ENCODE results near the gene SMKR1. TPM values are rescaled to one million over a fixed set of nuclear protein-coding genes. Genes with fewer than 3 reads are reported as not detected.

The SMKR1 gene
- total and polyA plus RNA-seq, 2 experiments from 2014 or later: 2.1 TPM; not detected in 1

GRCh38 chr7:129461809-129462208, 40.5 kb upstream of the SMKR1 start:
- no peak overlapping the region for H3K27ac ChIP-seq (ENCODE audit: low read depth)
- H3K4me1 ChIP-seq (ENCODE audit: insufficient read depth): no peaks in the 10 kb centered on the region
- H3K4me3 ChIP-seq: no peak overlapping the region
- no peak overlapping the region for H2AFZ ChIP-seq
- TF ChIP-seq REST (IDR thresholded peaks at IDR 0.05; ENCODE audit: unreplicated experiment) (no peak), EZH2 (IDR thresholded peaks at IDR 0.05; ENCODE audit: low read depth, unreplicated experiment) (no peak), CREB1 (CRISPR knock-in tag; IDR thresholded peaks at IDR 0.05; ENCODE audit: low read depth) (no peak), STAT1 (IDR thresholded peaks at IDR 0.05; ENCODE audit: unreplicated experiment) (no peak), ZNF331 (CRISPR knock-in tag; IDR thresholded peaks at IDR 0.05; ENCODE audit: low read depth) (no peak), EZH2phosphoT487 (IDR thresholded peaks at IDR 0.05; ENCODE audit: unreplicated experiment) (no peak), JUNB (IDR thresholded peaks at IDR 0.05; ENCODE audit: unreplicated experiment) (no peak), NANOG (IDR thresholded peaks at IDR 0.05; ENCODE audit: borderline replicate concordance) (no peak), ETS1 (IDR thresholded peaks at IDR 0.05) (no peak), ZNF114 (CRISPR knock-in tag; IDR thresholded peaks at IDR 0.05) (no peak), CTCF (conservative IDR thresholded peaks at IDR 0.05; ENCODE audit: low read depth in 2 of 2) (no peak), ZNF462 (CRISPR knock-in tag; IDR thresholded peaks at IDR 0.05) (no peak)
- Mint-ChIP-seq H3K4me1 (no peaks in the 10 kb centered on the region), H3K9me3 (no peaks in the 10 kb centered on the region), H3K36me3 (ENCODE audit: low read depth) (peaks cover 5% of the 10 kb centered on the region; the same call in 2 of the 3 replicates), H3K27me3 (ENCODE audit: insufficient read depth, low read depth, poor library complexity) (peaks cover 1% of the 10 kb centered on the region), H3K4me3 (no peak overlapping the region), H3K27ac (no peak overlapping the region)
- ATAC-seq (no peak), DNase-seq (ENCODE audit: low spot score) (no peak)
- no peaks in the 10 kb centered on the region for H3K79me2 ChIP-seq (replicated peaks; ENCODE audit: insufficient read depth)
- H3K27me3 ChIP-seq (ENCODE audit: insufficient read depth): no peaks in the 10 kb centered on the region
- no peaks in the 10 kb centered on the region for H3K9me2 ChIP-seq (ENCODE audit: insufficient read depth)
- H3F3A ChIP-seq (replicated peaks; ENCODE audit: low read depth): no peaks in the 10 kb centered on the region
- H3K36me3 ChIP-seq (ENCODE audit: insufficient read depth): peaks cover 22% of the 10 kb centered on the region
- H4K20me1 ChIP-seq (replicated peaks; ENCODE audit: insufficient read depth): no peaks in the 10 kb centered on the region; the same call in 1 of the 2 replicates
- H3K4me2 ChIP-seq: no peak overlapping the region
